ENCODE results near the gene DIPK1A. TPM values are rescaled to one million over a fixed set of nuclear protein-coding genes. Genes with fewer than 3 reads are reported as not detected.

The DIPK1A gene
- 12.7 TPM for total RNA-seq

GRCh38 chr1:92961131-92961895 lies at the start of gene DIPK1A:
TSS of gene DIPK1A (minus strand) at chr1:92961462. CDS start at chr1:92961429, 33 bp downstream.
- DNase-seq, result peak; percentile 91

DNA sequence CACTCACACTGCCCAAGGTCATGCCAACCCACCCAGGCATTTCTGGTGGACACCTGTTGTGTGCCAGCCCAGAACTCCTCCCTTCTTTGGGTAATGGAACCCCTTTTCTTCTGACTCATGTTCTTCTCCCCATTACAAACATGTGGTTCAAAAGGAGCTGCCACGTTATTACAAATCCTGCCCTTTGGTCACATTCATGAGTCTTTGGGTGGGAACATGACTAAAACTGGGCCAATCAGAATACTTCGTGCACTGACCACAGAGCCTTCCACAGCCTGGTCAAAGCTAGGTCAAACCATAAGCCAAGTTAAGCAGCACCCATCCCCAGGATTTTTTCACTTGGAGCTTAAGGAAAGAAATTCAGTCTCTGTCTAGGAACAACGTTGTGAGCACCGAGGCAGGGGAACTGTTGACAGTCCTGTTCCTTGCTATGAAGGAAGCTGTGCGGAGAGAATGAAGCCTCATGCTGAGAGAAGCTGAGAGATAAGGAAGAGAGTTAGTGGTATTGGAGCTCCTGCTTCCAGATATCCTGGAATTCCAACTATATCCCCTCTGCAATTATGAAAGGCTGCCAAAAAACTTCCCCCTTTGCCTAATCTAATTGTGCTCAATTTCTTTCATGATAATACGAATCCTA lies 46.8 kb upstream of the DIPK1A start:
- no peak for DNase-seq

DNA sequence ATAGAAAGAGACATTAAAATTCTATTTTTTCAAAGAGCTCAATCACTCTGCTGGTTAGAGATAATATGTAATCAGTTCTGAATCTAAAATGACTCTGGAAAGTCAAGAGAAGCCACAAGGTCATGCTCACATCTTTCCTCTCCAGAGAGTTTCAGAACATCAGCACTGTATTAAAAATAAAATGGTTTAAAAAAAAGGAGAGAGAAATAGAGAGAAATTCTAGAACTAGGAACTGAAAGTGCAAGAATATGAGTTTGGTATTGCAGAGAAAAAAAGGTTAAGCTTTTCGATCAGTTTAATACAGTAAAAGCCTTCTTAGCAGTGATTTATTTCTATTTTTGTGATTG lies 44.0 kb upstream of the DIPK1A start:
- DNase-seq, result no peak

DNA sequence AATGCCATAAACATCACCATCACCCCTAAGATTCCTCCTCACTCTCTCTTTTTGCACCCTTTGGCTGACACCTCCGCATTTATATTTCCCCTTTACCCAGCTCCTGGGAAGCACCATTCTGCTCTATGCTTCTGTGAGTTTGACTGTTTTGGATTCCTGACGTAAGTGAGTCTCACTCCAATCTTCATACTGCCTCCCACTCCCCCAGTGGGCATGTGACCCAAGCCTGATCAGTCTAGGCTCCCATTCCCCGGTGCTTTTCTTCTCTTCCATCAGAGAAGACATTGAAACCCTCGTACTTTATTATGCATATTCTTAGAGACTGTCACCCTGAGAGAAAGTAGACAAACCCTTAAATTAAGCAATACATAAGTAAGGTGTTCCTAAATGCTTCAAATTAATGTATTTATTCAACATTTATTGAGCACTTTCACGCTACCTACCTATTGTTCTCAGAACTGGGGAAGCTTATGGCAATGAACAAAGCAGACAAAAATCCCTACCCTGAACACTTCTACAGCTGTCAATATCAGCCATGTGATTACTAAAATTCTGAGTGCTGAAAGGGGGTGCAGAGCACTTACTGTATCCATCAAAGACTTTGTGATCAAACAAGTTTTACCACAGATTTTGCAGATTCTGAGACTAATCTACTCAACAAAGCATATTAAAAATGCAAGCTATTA lies 43.4 kb upstream of the DIPK1A start:
- no peak for DNase-seq

- DNase-seq, result no peak
Observed at GRCh38 chr1:93003981-93004380, 42.7 kb upstream of the DIPK1A start.

DNA sequence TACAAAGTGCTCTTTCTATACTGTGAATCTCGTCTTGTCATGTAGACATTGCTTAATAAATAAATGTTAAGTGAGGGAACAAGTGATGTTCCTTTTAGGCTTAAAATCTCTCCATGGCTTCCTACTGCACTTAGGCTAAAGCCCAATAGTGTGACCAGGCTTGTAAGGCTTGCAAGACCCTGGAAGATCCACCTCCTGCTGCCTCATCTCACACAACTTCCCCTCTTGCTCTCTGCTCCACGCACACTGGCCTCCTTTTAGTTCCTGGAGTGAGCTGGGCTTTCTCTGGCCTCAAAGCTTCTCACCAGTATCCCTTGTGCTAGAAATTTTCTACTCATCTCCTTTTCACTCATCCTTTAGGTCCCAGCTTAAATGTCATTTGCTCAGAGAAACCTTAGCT lies 41.5 kb upstream of the DIPK1A start:
- DNase-seq, result no peak

GRCh38 chr1:93001893-93002292 lies 40.6 kb upstream of the DIPK1A start:
- DNase-seq, result no peak

- peak; percentile 81 for DNase-seq
Observed at GRCh38 chr1:93000751-93001175, 39.5 kb upstream of the DIPK1A start.

DNA sequence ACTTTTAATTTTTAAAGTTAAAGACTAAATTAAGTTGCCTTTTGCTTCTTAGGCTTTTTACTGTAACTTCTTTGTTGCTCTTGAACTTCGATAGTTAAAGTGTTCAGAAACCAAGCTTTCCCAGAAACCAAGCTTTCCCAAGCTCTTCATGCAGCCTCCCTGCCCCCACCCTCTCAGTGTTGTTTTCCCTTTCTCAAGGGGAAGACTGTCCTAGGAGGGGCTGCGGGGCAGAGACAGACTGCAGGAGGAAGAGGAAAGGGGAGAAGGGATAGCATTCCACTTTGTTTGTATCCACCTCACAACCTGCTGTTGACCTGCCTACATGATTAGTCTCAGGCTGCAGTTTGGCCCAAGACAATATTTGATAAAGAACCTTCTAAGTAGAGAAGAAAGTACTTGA lies 39.0 kb upstream of the DIPK1A start:
- DNase-seq, result peak; percentile 45

DNA sequence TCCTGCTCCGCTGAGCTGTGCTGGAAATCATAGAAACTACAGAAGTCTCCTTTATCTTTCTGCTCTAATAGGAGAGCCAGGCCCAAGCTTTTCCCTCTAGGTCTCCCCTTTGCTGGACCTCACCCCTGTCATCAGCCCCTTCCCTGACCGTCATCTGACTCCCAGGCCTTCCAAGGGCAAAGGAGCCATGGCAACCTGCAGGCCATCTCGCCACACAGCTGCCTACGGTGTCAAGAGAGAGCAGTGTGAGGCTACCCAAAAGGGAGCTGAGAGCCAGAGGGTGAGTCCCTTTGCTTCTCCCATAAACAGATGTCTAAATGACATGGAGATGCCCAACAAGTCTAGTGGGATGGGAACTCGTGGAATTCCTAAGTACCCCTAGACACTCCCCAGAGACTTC lies 37.6 kb upstream of the DIPK1A start:
- DNase-seq, result no peak

GRCh38 chr1:92995441-92996430 lies 34.5 kb upstream of the DIPK1A start:
- no peak for DNase-seq

DNA sequence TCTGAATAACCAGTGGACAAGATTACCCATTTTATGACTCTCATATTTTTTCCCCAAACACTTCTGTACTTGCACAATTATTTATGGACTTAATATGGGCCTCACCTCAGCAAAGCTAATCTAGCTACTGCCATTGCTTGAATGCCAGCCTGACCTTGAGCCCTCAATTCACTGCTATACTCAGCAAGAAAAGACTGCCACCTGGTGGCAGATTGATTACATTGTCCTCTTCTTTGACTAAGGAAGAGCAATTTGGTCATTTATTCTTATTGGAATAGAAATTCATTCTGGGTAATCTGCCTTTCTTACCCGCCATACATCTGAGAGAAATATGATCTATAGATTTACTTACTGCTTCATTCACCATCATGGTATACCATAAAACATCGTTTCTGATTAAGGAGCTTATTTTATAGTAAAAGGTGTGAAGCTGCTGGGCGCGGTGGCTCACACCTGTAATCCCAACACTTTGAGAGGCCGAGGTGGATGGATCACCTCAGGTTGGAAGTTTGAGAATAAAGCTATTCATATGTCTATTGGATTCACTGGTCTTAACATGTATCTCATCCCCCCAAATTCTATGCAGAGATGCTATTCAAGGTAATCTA lies 32.9 kb upstream of the DIPK1A start:
- DNase-seq, result peak; percentile 92

DNA sequence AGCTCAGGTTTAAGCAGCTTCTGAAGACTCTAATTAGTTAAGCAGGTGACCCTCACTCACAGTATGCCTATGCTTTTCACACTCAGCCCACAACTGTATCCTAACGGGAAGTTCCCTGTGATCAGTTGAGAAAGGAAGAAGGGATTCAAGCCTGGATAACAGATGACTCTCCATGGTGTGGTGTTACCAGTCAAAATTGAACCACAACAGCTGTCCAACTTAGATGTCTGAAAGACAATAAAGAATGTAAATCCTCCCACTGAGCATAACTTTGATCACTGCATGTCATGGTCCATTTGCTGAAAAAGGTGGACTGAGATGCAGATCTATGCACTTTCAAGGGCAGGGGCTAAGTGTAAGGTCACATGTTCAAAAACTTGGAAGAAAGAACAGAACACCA lies 32.3 kb upstream of the DIPK1A start:
- no peak for DNase-seq

- no peak for DNase-seq
Observed at GRCh38 chr1:92992877-92993276, 31.6 kb upstream of the DIPK1A start.

DNA sequence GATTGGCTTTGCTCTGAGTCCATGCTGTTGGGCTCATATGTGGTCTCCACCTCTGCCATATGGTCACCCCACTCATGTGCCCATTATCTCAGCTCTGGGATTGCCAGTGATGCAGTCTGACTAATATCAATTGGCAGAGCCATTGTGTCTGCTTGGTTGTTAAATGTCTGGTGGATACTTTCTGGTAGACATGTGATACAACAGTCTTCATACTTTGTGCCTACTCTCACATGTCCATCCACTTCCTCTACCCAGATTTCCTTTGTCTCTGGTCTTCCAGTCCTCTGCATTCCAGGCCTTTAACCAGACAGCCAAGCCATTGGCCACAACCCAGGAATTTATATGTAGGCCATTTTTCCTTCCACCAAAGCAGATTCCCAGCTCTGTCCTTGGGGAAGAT lies 30.8 kb upstream of the DIPK1A start:
- no peak for DNase-seq

- DNase-seq, result no peak
Observed at GRCh38 chr1:92990828-92991227, 29.6 kb upstream of the DIPK1A start.

- DNase-seq, result no peak
Observed at GRCh38 chr1:92989936-92990583, 28.8 kb upstream of the DIPK1A start.

GRCh38 chr1:92989253-92989652 lies 28.0 kb upstream of the DIPK1A start:
- no peak for DNase-seq

GRCh38 chr1:92987462-92987861 lies 26.2 kb upstream of the DIPK1A start:
- DNase-seq, result no peak

- no peak for DNase-seq
Observed at GRCh38 chr1:92985101-92985500, 23.8 kb upstream of the DIPK1A start.

All from tongue (tissue), 2 donors.